AG08396 (cell line): ENCODE data around the gene CLIC5.
A peak's percentile ranks its signal among the peaks of the same experiment; 100 is the strongest.

ENCODE experiments used
- DNase-seq: peaks from one replicate; pipeline ENCODE4 v3.0.0; 2012; ENCODE audit warnings: low spot score, mixed read lengths

Gene CLIC5

DNA sequence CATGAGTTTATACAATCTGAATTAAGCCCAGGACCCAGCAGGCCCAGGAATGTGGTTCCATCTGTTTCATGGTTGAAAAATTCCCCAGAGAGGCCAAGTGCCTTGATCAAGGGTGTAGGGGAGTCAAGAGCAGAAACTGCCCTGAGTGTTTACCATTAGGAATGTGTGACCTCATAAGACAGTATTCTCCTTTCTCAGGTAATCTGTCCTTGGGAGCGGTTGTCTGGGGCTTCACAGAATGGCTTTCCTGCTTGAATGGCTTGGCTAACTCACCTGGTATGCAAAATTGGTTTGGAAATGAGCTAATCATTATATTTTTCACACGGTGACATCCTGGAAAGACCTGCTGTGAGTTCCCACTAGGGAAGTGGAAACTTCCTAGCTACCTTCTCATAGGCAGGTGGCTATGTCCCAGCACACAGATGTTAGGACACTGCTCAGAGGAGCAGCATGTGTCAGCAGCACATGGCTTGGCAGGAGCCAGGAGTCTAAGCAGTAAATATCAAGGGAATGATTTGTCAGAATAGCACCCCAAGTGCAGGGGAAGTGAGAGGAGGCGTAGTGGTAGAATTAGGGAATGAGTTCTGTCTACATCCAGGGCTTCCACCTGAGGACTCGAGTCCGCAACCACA is 17.7 kb downstream of the CLIC5 start:
- DNase-seq, result no peak

DNA sequence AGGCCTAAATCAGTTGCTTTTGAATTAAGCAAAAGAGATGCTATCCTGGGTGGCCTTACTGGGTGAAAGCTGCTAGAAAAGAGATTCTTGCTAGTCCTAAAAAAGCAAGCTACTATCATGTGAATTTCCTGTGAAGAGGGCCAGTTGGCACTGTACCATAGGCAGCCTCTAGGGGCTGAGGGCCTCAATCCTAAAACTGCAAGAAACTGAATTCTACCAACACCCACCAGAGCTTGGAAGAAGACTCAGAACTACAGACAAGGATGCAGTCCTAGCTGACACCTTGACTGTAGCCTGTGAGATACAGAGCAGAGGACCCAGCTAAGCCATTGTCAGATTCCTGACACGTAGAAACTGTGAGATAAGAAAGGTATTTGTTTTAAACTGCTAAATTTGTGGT is 24.5 kb downstream of the CLIC5 start:
- DNase-seq, result no peak

GRCh38 chr6:45990162-45990561 is 25.5 kb downstream of the CLIC5 start:
- no peak for DNase-seq

GRCh38 chr6:45988635-45989034 is 27.0 kb downstream of the CLIC5 start:
- no peak for DNase-seq

- no peak for DNase-seq
These were observed 27.8 kb downstream of the CLIC5 start for GRCh38 chr6:45987856-45988255.

DNA sequence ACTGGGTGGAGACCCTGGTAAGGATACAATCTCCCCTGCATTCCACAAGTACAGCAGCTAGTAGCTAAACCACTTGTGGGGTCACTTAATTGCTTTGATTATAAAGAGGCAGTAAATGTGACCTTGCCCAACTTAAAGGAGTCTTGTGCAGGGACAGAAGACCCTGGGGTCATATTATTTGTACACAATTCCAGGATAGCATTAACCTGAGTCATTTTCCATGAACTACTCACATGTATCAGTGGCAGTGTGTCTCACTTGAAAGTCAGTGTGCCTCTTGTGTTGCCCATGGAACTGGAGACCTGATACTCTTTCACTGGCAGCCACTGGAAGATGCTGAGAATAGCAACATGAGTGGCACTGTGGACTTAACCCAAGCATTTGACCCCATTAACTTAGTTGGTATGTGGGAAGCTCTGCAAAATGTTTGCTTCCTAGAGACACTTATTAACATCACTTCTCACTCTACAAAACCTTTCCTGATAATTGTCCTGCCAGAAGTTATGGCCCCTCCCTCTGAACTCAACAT is 28.9 kb downstream of the CLIC5 start:
- DNase-seq, result no peak

DNA sequence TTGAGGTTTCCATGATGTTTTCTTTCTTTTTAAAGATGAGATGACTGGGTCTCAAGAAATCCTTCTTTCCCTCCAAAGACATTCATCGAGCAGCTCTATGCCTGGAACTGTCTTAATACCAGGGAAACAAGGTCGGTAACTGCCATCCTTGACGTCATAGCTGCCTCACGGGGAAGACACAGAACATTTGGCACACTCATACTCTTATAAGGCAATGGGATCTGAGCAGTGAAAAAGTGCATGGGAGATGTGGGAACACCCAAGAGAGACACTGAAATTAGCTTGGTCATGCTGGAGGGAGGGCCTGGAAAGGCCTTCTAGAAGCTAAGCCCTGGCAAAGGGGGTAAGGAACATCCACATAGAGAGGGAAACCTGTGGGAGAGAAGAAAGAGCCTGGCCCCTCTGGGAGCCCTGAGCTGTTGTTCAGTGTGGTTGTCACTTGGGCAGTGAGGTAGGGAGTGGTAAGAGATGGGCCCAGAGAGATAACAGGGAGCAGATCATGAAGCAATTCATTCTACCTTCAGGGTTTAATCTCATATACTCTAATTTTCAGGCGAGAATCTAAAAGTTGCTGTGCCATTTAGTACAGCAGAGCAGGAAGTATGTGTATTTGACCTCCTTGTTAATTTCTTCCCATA is 30.8 kb downstream of the CLIC5 start:
- no peak for DNase-seq

DNA sequence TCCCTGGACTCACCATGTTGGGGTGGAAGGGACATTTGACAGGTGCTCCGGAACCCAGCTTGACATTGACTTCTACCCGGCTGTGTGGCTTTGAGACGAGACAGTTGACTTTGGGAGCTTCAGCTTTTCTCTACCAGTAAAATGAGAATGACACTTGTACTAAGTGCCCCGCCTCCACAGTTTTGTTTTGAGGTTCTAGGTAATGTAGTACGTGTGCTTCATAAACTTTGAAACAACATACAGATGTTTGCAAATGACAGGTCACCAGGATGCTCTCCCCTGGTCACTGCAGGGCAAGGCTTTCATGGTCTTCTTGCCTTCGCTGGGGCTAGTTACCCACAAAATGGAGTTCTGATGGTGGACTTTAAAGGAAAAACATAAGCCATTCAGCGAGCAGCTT is 31.3 kb downstream of the CLIC5 start:
- no peak for DNase-seq

DNA sequence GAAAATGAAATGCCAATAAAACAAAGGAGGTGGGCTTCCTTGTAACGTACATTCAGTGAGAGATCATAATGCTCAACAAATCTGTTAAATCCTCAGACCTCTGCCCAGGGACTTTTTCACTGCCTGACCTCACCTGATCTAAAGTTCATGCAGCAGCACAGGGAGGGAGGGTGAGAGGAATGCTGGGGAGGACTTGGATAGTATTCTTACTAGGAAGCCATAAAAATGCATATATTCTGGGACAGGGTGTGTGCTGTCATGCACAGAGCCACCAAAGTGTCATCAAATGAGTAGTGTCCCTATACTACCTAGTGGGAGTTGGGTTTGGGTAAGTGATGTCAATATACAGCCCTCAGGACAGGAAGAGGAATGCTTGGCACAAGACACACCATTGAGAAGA is 32.6 kb downstream of the CLIC5 start:
- no peak for DNase-seq

GRCh38 chr6:45982280-45983036 is 33.2 kb downstream of the CLIC5 start:
- DNase-seq, result no peak

GRCh38 chr6:45981046-45981445 is 34.6 kb downstream of the CLIC5 start:
- DNase-seq, result no peak

GRCh38 chr6:45979311-45979710 is 36.3 kb downstream of the CLIC5 start:
- no peak for DNase-seq

DNA sequence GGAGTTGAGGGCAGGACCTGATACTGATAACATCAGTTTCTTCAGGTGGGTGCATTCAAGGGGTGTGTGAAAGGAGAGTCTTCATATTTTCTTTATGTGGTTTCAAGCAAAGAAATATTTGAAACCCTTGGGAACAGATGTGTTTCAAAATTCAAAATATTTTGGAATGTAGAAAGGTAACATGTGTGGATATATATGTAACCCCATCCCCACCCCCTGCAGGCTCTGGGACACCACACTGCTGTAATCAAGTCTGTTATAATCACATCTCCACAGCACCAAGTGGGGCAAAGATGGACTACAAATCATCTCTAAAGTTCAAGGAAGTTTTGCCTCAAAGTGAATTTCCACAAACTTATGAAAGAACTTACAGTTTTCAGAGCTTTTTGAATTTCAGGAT is 41.1 kb downstream of the CLIC5 start:
- DNase-seq, result no peak

- DNase-seq, result no peak
These were observed 42.7 kb downstream of the CLIC5 start for GRCh38 chr6:45972795-45973503.

DNA sequence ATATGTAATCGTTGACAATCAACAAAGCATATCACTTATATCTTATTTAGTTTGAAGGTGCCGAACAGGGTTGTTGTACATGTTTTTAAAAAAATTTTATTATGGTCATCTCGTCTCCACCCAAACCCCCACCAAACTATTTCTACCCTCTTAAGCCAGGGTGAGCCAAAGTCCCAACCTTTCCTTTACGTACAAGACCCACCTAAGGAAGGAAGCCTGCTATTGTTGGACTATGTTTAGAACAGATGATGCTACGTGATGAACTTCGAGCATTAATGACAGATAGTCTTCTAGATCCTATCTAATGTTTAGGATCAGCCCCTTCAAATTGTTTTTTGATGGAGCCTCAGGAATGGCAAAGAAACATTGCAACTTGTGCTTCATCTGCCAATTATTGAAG is 44.4 kb downstream of the CLIC5 start:
- DNase-seq, result no peak

- no peak for DNase-seq
These were observed 45.3 kb downstream of the CLIC5 start for GRCh38 chr6:45970326-45970725.

DNA sequence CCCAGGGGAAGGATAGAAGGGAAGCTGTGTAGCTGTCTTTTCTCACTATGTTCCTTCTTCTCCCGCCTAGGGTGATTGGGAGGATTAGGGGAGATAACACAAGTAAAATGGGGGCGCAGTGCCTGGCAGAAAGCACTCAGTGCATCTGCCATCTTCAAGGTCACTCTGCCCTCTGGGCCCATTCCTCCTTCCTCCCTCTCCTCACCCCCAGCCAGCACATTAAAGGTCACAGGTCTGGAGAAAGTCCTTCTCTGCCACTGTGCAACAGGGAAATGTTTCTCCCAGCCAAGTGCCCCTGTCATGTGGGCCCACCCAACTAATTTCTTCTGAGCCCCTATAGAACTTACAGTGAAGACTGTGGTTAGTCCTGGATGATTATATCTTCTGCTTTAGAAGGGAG is 45.8 kb downstream of the CLIC5 start:
- no peak for DNase-seq

DNA sequence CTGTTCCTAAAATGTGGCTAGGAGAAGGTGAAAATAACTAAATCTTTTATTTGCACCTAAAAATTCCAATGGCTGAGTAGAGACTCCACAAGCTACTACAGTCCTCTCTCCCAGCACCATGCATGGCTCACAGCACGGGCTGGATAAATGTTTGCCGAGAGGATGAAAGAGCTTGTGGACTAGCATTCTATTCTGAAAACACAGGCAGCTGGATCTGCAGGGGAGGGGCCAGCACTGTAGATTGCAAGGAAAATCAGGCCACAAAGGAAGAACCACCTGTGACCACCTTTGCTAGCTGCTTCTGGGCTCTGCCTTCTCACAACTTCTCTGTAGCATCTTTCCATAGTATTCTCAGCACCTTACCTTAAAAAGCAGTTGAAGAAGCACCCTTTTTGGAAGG is 46.6 kb downstream of the CLIC5 start:
- DNase-seq, result no peak

- no peak for DNase-seq
These were observed 48.3 kb downstream of the CLIC5 start for GRCh38 chr6:45967363-45967762.

DNA sequence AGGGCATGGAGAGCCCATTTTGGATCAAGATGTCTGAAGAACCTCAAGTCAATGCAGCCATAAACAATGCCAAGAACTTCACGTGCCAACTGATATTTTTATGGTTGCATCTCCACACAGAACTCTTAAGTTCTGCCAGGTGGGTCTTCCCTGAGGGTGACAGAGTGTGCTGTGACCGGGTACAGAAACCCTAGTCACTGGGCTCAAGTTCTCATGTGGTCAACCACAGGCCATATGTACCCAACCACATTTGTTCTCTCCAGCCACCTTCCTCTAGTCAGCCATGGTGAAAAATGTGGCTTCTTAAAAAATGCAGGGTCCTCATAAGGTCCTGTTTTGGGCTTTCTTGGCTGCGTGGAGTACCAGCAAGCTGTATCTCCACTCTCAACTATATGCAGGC is 48.9 kb downstream of the CLIC5 start:
- no peak for DNase-seq

GRCh38 chr6:45966340-45966739 is 49.3 kb downstream of the CLIC5 start:
- DNase-seq, result no peak

GRCh38 chr6:45965792-45966191 is 49.9 kb downstream of the CLIC5 start:
- DNase-seq, result peak; percentile 31

DNA sequence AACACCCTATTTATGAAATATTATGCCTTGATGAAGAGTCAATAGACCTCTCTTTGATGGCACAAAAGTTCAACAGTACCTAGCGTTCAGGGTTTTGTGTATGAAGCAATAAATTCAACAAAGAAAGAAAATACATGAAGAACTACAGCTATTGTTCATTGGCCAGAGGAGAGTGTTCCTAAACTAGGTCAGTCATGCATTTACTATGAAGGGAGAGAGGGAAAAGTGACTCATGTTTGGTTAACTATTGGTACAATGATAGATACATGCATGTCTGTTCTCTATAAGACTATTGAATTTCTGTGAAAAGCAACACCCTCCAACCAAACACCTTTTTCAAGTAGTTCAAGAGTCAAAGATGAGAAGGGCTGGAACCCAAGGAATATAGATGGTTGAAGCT is 50.7 kb downstream of the CLIC5 start:
- no peak for DNase-seq
